NT2/D1 (cell line): Measurements from ENCODE around the gene EXD3.

Experiments
- SUZ12 ChIP-seq: IDR thresholded peaks from 2 replicates; pipeline ENCODE4 v1.6.1; 2011; ENCODE audit not compliant: insufficient read length, insufficient read depth; ENCODE audit errors: extremely low read depth
- YY1 ChIP-seq: IDR thresholded peaks from 2 replicates; pipeline ENCODE4 v1.6.1; 2011; ENCODE audit not compliant: insufficient read length, insufficient read depth
- ZNF274 ChIP-seq: IDR thresholded peaks from 2 replicates; pipeline ENCODE4 v1.6.1; 2011; ENCODE audit warnings: mild to moderate bottlenecking, low read depth, low read length

GRCh38 chr9:137371946-137372651 lies 50.9 kb downstream of the EXD3 start:
- no peak for TF ChIP-seq SUZ12
- no peak for TF ChIP-seq YY1
- no peak for TF ChIP-seq ZNF274
